HepG2 (cell line): ENCODE measurements around the gene LTBR. TPM values are rescaled to one million over a fixed set of nuclear protein-coding genes. Genes with fewer than 3 reads are reported as not detected.

Source experiments
- CAMTA2 ChIP-seq: sonication (generic); formaldehyde crosslinking; IDR thresholded peaks from 2 replicates; pipeline ENCODE4 v1.4.0; 2020; ENCODE audit warnings: mild to moderate bottlenecking, missing genetic modification reagents, borderline replicate concordance
- KDM5B ChIP-seq: sonication (generic); formaldehyde crosslinking; IDR thresholded peaks from 2 replicates; pipeline ENCODE4 v1.4.0; 2020; ENCODE audit warnings: missing genetic modification reagents, mild to moderate bottlenecking, borderline replicate concordance
- SATB2 ChIP-seq: sonication (generic); formaldehyde crosslinking; IDR thresholded peaks from 2 replicates; pipeline ENCODE4 v1.5.0; 2020; ENCODE audit warnings: missing genetic modification reagents
- ZFP90 ChIP-seq: sonication (generic); formaldehyde crosslinking; IDR thresholded peaks from 2 replicates; pipeline ENCODE4 v1.8.0; 2022; ENCODE audit warnings: missing genetic modification reagents, mild to moderate bottlenecking, inconsistent platforms, borderline replicate concordance
- ZNF317 ChIP-seq: sonication (generic); formaldehyde crosslinking; IDR thresholded peaks from 2 replicates; pipeline ENCODE4 v1.5.0; 2020; ENCODE audit warnings: mild to moderate bottlenecking, missing genetic modification reagents
- ZNF44 ChIP-seq: sonication (generic); formaldehyde crosslinking; IDR thresholded peaks from 2 replicates; pipeline ENCODE4 v1.5.1; 2020; ENCODE audit warnings: mild to moderate bottlenecking, missing genetic modification reagents
- ZNF563 ChIP-seq: sonication (generic); formaldehyde crosslinking; IDR thresholded peaks from 2 replicates; pipeline ENCODE4 v1.8.0; 2022; ENCODE audit warnings: mild to moderate bottlenecking, moderate library complexity, missing genetic modification reagents
- ZNF850 ChIP-seq: sonication (generic); formaldehyde crosslinking; conservative IDR thresholded peaks from 2 replicates; pipeline ENCODE4 v1.9.0; 2021; ENCODE audit warnings: mild to moderate bottlenecking, missing genetic modification reagents
- polyA plus RNA-seq, 8 experiments: library from polyadenylated mRNA; depleted of rRNA in 3 of 8; stranded (reverse) in 7 of 8; unstranded in 1 of 8; fragments of >200 nt; fragmentation: Illumina TruSeq in 4 of 8; extraction: Trizol in 4 of 8; gene quantifications; 2 replicates each; pipeline versions ENCODE4 v1.2.1 to v1.2.3, GENCODE V29; 2011 to 2016; ENCODE audit warnings: low read depth in 4 of 8, missing spikeins in 1 of 8, mixed read lengths in 1 of 8; ENCODE audit not compliant: insufficient read depth in 1 of 8
- total RNA-seq, 5 experiments: library from RNA; depleted of rRNA; stranded (reverse); fragments of >200 nt; fragmentation: Illumina TruSeq; extraction: Trizol; gene quantifications; 2 replicates each; pipeline ENCODE4 v1.2.3, GENCODE V29; 2016; ENCODE audit warnings: low read depth in 1 of 5
- TF ChIP-seq, protein P1 (sequence below): sonication (generic); formaldehyde crosslinking; IDR thresholded peaks from 2 replicates; pipeline ENCODE4 v1.4.0; 2020; ENCODE audit warnings: missing genetic modification reagents
- TF ChIP-seq, protein P2 (sequence below): sonication (generic); formaldehyde crosslinking; IDR thresholded peaks from 2 replicates; pipeline ENCODE4 v1.5.1; 2020; ENCODE audit warnings: mild to moderate bottlenecking, missing genetic modification reagents, moderate library complexity
- TF ChIP-seq, protein P3 (sequence below): sonication (generic); formaldehyde crosslinking; IDR thresholded peaks from 2 replicates; pipeline ENCODE4 v1.4.0; 2020; ENCODE audit warnings: mild to moderate bottlenecking, missing genetic modification reagents
- TF ChIP-seq, protein P4 (sequence below): sonication (generic); formaldehyde crosslinking; conservative IDR thresholded peaks from 2 replicates; pipeline ENCODE4 v1.4.0; 2020; ENCODE audit warnings: missing genetic modification reagents

Gene LTBR
- total and polyA plus RNA-seq, 2 of the 13 experiments (the other 11 are each of a cell fraction or from before 2014, with no cell fraction given): 31.4 to 34.8 TPM

DNA sequence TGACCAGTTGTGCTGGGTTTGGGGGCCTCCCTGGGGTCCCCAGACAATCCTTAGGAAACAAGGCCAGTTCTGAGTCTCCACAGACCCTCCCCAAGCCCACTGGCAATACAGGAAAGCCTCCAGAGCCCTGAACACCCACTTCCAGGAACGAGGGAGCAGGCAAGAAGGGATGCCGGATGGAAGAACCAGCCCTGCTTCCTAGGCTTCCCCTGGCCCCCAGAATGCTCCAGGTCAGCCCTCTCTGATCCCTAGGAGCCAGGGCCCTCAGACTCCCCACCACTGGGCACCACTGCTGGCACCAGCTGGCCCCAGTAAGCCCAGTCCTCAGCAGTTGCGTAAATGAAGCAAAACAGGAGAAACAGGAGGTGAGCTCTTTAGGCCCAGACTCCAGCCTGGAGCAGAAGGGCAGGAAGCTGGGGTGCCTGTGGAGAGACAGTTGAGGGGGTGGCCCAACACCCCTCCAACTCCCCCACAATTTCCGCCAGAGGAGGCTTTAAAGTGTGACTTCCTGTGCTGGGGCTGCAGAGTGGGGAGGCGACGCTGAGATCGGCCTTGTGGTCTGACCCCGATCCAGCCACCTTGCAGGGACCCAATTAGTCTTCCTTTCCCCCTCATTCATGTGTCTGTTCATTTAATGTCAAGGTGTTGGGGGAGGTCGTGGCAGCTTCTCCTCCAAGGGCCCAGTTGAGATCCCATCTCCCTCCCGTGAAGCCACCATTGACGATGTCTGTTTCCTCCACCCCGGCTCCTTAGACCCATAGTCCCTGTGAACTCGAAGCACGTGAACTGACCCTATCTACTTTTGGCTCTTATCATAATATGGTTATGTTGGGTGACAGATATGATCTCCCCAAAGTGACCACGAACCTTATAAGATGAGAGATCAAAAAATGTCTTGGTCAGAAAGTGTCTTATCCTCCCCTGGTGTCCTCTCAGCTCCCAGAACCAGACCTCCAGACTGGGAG lies 46.8 kb upstream of the LTBR start (continued):
- TF ChIP-seq, protein P1, sequence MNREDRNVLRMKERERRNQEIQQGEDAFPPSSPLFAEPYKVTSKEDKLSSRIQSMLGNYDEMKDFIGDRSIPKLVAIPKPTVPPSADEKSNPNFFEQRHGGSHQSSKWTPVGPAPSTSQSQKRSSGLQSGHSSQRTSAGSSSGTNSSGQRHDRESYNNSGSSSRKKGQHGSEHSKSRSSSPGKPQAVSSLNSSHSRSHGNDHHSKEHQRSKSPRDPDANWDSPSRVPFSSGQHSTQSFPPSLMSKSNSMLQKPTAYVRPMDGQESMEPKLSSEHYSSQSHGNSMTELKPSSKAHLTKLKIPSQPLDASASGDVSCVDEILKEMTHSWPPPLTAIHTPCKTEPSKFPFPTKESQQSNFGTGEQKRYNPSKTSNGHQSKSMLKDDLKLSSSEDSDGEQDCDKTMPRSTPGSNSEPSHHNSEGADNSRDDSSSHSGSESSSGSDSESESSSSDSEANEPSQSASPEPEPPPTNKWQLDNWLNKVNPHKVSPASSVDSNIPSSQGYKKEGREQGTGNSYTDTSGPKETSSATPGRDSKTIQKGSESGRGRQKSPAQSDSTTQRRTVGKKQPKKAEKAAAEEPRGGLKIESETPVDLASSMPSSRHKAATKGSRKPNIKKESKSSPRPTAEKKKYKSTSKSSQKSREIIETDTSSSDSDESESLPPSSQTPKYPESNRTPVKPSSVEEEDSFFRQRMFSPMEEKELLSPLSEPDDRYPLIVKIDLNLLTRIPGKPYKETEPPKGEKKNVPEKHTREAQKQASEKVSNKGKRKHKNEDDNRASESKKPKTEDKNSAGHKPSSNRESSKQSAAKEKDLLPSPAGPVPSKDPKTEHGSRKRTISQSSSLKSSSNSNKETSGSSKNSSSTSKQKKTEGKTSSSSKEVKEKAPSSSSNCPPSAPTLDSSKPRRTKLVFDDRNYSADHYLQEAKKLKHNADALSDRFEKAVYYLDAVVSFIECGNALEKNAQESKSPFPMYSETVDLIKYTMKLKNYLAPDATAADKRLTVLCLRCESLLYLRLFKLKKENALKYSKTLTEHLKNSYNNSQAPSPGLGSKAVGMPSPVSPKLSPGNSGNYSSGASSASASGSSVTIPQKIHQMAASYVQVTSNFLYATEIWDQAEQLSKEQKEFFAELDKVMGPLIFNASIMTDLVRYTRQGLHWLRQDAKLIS (CRISPR knock-in tag): no peak
- TF ChIP-seq KDM5B (no peak), SATB2 (CRISPR knock-in tag) (no peak), ZNF563 (CRISPR knock-in tag) (no peak), ZNF850 (CRISPR knock-in tag) (no peak), ZNF44 (0 out of 2 replicates have a peak, but pooled peaks have one; percentile 75), CAMTA2 (CRISPR knock-in tag) (0 out of 2 replicates have a peak, but pooled peaks have one; percentile 26), ZNF317 (CRISPR knock-in tag) (no peak), ZFP90 (CRISPR knock-in tag) (peak; percentile 28; the same call in 1 of the 2 replicates)
- TF ChIP-seq, protein P2, sequence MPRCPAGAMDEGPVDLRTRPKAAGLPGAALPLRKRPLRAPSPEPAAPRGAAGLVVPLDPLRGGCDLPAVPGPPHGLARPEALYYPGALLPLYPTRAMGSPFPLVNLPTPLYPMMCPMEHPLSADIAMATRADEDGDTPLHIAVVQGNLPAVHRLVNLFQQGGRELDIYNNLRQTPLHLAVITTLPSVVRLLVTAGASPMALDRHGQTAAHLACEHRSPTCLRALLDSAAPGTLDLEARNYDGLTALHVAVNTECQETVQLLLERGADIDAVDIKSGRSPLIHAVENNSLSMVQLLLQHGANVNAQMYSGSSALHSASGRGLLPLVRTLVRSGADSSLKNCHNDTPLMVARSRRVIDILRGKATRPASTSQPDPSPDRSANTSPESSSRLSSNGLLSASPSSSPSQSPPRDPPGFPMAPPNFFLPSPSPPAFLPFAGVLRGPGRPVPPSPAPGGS: peak; percentile 47
- TF ChIP-seq, protein P3, sequence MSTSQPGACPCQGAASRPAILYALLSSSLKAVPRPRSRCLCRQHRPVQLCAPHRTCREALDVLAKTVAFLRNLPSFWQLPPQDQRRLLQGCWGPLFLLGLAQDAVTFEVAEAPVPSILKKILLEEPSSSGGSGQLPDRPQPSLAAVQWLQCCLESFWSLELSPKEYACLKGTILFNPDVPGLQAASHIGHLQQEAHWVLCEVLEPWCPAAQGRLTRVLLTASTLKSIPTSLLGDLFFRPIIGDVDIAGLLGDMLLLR (CRISPR knock-in tag): no peak
- TF ChIP-seq, protein P4, sequence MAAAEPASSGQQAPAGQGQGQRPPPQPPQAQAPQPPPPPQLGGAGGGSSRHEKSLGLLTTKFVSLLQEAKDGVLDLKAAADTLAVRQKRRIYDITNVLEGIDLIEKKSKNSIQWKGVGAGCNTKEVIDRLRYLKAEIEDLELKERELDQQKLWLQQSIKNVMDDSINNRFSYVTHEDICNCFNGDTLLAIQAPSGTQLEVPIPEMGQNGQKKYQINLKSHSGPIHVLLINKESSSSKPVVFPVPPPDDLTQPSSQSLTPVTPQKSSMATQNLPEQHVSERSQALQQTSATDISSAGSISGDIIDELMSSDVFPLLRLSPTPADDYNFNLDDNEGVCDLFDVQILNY (CRISPR knock-in tag): no peak
- TF ChIP-seq, all 625 proteins: peak for 59
